NCI-H345 treated with DMSO at 0.1 percent for 48 hours (cell line): Measurements from ENCODE around the gene IQSEC2.

Experiments
- DNase-seq: peaks from one replicate; lab custom pipeline; 2025; ENCODE audit not compliant: unreplicated experiment; lab: John Stamatoyannopoulos, UW

IQSEC2 gene

DNA sequence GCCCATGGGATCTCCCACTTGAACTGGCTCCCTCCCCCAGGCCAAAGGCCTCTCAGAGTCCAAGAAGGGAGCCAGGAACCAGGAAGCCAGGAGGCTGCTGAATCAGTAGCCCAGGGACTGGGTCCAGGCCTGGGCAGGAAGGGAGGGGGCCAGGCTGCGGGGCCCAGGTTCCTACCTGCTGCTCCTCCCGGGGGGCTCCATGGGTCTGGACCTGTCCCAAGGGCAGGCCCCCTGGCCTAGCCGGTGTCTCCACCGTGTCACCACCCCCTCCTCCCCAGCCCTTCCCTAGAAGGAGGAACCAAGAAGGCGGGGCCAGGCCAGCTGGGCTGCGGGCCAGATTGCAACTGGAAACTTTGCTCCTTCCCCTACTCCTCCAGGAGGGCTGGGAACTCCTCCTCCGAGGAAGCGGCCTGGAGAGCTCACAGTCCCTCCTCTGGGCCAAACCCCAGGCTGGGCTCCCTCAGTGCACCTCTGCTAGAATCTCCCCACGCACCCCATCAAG lies at the start of gene IQSEC2:
IQSEC2 (minus strand) TSS at position 264 of the 502 bp plus-strand sequence.
- DNase-seq = no peak

DNA sequence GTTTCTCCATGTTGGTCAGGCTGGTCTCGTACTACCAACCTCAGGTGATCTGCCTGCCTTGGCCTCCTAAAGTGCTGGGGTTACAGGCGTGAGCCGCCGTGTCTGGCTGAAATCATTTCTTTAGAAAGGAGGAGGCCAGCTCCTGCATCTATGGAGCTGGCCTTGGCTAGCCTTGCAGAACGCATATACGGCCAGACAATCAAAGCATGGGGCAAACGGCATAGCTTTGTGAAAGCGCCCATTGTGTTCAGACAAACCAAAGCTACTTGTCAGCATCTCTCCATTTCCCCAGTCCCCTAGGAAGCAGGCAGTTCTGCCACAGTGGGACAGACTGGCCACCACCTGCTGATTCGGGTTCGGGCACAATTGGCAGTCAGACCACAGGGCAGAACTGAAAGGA lies 48.9 kb upstream of the IQSEC2 start:
- DNase-seq = no peak

- no peak for DNase-seq
These were observed 43.4 kb upstream of the IQSEC2 start for GRCh38 chrX:53324803-53325202.

DNA sequence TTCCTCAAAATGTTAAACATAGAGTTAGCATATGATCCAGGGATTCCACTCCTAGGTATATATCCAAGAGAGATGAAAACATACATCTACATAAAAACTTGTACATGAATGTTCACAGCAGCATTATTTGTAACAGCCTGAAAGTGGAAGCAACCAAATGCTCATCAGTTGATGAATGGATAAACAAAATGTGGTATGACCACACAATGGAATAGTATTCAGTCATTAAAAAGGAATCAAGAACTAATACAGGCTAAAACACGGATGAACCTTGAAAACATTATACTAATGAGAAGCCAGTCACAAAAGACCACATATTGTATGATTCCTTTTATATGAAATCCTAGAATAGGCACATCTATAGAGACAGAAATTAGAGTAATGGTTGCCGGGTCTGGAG lies 42.7 kb upstream of the IQSEC2 start:
- DNase-seq = no peak

GRCh38 chrX:53323196-53323595 lies 41.8 kb upstream of the IQSEC2 start:
- DNase-seq = no peak

DNA sequence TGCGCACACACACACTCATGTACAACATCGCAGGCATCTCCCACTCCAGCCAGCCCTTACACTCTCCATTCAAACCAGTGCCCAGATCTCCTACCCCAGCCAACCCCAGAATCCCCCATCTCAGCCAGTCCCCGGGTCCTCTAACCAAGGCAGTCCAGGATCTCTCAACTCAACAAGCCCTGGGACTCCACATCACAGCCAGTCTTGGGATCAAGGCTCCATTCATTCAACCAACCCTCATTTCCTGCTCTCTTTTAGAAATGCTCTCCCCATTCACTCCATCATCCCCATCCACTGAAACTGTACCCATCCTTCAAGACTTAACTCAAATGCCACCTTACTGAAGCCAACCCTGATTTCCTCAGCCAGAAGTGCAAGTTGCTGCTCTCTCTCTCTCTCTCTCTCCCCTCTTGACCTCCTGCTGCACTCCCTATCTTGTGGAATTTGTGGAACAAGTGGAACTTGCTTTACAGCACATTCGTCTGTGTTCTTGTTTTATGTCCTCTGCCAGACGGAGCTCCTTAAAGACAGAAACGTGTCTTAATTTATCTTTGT lies 40.6 kb upstream of the IQSEC2 start:
- no peak for DNase-seq

DNA sequence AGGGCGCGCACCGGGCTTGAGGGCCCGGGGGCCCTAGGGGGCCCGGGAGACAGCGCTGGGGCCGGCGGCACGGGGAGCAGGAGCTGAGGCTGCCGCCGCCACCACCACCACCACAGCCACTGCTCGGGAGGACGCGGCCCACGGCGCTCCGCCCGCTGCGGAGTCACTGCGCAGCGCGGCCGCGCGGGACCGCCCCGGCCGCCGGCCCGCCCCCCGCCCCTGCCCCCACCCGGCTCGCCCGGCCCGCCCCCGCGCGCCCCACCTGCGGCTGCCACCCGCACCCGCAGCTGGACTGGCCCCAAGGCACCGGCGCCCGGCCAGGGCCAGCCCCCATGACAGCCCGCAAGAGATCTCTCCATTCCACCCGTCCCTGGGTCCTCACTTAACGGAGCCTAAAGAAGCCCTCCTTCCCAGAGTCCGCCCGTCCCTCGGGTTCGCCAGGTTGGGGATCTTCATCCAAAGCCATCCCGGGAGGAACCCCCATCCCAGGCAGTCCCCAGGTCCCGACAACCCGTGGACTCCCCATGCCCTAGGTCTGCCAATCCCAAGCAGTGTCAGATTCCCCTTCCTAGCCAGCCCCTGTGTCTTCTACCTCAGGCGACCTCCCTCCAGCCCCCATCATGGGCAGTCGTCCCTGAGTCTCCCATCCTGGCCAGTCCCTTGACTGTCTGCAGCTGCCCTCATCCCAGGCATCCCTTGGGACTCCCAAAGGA lies 40.0 kb upstream of the IQSEC2 start:
- DNase-seq = no peak

- no peak for DNase-seq
These were observed 39.3 kb upstream of the IQSEC2 start for GRCh38 chrX:53320543-53321229.

- no peak for DNase-seq
These were observed 38.5 kb upstream of the IQSEC2 start for GRCh38 chrX:53319614-53320542.

DNA sequence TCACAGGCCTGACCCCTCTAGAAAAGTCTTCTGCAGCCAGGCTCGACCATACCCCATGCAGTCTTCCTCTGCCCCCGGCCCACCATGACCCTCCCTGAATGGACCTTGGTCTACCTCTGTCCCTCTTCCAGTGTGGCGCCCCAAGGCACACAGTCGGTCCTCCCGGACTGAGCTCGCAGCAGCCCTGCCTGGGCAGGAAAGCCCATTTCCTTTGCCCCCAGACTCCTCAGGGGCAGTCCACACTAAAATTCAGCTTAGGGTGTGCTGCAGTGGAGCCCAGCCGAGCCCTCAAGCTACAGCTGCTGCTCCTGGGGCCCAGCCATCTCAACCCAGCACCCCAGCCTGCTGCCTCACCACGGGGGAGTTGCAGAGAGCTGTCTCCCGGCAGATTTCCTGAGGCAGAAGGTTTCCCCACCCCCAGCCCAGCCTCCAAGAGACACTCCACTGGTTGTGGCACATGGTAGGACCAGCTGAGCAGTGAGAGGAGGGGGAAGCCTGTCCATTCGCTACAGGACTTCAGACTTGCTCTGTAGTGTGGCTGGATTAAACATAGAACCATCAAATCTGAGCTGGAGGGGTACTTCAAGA lies 37.5 kb upstream of the IQSEC2 start:
- DNase-seq = no peak

- peak; percentile 9 for DNase-seq
These were observed 36.1 kb upstream of the IQSEC2 start for GRCh38 chrX:53317365-53318069.

DNA sequence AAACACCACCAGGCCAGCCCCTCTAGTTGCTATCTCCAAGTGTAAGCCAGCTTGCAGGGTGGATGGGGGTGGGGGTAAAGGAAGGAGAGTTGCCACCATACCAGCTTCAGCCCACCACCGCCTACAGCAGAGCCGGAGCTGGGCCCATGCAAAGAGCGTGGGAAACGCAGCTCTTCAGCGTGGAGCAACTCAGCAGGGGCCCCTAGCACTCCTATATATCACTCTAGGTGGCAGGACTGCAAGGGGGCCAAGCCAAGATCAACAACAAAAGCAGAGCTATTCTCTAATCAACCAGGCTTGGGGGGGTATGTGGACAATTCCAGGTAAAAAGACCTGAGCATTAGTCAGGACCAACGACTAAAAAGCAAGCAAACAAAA lies 35.5 kb upstream of the IQSEC2 start:
- no peak for DNase-seq

DNA sequence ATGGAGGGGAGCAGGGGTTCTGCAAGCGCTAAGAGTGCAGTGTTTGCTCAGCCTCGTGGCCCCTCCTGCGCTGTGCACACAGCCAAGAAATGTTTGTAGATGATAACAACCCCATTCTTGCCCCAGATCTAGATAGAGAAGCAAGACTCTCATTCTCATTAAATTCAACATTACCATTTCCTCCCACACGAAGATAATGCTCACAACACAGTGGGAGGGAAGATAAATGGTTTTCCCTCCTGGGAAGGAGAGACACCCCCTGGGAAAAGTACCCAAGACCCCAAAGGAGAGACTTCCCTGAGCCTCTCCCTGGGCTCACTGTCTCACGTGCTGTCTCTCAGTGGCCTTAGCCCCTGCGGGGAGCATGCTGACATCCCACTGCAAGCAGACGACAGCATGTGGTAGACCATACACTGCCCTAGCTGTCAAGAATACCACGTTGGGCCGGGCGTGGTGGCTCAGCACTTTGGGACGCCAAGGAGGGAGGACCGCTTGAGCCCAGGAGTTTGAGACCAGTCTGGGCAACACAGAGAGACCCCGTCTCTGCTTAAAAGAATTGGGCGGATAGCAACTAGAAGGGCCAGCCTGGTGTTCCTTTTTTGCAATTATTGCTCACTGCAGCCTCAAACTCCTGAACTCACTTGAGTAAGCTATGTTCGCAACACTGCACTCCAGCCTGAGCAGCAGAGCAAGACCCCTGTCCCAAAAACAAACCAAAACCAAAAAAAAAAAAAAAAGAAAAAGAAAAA lies 34.9 kb upstream of the IQSEC2 start:
- no peak for DNase-seq

DNA sequence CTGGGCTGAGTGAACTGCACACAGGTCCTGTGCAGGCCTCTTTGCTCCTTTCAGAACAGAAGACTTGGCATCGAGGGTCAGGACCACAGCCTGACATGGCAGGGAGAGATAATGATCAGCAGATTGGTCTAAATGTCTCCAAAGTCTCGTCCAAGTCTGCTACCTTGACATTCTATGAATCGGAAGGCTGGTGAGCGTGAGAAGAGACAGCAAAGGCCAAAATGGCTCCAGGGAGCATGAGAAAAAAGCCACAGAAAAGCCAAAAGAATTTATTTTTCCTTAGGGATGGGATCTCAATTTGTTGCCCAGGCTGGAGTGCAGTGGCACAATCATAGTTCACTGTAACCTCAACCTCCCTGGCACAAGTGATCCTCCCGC lies 32.3 kb upstream of the IQSEC2 start:
- DNase-seq = no peak

DNA sequence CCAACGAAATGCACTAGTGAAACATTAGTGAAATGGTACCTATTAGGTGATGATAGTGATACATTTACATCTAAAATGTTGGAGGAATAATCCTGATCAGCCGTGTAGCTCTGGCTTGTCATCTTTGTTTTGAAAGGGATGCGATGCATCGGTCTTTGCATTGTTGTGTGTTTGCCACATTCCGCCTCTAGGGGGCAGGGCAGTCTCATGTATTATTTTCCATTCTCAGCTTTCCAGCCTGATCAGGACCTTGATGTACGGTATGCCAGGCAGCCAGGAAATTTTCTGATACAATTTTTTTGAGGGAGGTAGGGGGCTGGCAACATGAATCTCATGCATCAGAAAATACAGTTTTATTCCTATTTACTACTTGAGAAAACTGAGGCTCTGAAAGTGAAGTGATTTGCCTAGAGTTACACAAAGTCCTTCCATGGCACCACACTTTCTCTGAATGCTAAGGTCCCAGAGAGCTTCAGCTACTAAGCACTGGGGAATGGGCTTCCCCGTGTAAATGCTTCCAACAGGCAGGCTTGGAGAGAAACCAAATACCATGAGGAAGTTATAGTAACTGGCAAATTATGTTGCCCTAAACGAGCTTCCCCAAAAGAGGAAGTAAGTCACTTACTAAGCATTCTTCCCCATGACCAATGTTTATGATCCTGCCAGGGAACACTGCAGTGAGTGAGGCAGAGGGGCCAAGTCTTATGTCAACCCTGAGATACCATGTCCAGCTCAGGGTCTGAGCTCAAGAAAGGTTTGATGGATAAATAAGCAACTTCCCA lies 31.8 kb upstream of the IQSEC2 start:
- peak; percentile 35 for DNase-seq

DNA sequence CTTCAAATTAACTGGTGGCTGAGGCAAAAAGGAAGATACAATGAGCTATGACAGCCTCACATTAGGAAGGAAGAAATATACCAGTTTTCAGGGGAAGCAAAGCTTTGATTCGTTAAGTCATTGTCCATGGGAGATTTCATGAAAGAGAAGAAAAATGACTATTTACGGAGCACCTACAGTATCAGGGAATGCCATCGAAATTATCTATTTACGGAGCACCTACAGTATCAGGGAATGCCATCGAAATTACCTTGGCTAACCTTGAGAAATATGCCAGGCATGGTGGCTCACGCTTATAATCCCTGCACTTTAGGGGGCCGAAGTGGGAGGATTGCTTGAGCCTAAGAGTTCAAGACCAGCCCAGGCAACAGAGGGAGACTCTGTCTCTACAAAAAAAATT lies 28.5 kb upstream of the IQSEC2 start:
- DNase-seq = no peak

DNA sequence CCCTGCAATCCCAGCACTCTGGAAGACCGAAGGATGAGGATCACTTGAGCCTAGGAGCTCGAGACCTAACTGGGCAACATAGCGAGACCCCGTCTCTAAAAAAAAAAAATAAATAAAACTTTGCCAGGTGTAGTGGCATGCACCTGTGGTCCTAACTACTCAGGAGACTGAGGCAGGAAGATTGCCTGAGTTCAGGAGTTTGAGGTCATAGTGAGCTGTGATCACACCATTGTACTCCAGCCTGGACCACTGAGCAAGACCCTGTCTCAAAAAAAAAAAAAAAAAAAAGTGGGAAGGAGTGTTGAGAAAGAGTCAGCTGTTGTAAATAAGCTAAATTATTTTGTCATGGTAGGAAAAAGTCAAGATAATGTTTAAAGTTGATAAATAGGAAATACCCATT lies 27.5 kb upstream of the IQSEC2 start:
- DNase-seq = no peak

GRCh38 chrX:53305996-53306937 lies 24.9 kb upstream of the IQSEC2 start:
- no peak for DNase-seq
